Karpas-422 (cell line): ENCODE measurements around the gene UTF1. TPM values are rescaled to one million over a fixed set of nuclear protein-coding genes. Genes with fewer than 3 reads are reported as not detected.

Experiments used
- DNase-seq: peaks from one replicate; pipeline ENCODE4 v3.0.0-alpha.2; 2015
- H2AFZ ChIP-seq: fragments of 200-600 bp; sonication (generic); 2 replicates; pipeline ENCODE4 v1.6.1; 2014; ENCODE audit warnings: antibody characterized with exemption, low read length, mixed read lengths
- H3K27ac ChIP-seq: fragments of 200-600 bp; sonication (generic); 2 replicates; pipeline ENCODE4 v1.5.1; 2014; ENCODE audit warnings: mild to moderate bottlenecking, low read length, moderate library complexity
- H3K27me3 ChIP-seq: fragments of 200-600 bp; sonication (generic); 2 replicates; pipeline ENCODE4 v1.6.1; 2014; ENCODE audit warnings: low read length, mixed read lengths
- H3K36me3 ChIP-seq: fragments of 200-600 bp; sonication (generic); 2 replicates; pipeline ENCODE4 v1.6.1; 2014; ENCODE audit warnings: low read length, mixed read lengths; ENCODE audit not compliant: insufficient read depth
- H3K4me1 ChIP-seq: fragments of 200-600 bp; sonication (generic); 2 replicates; pipeline ENCODE4 v1.6.1; 2014; ENCODE audit warnings: mild to moderate bottlenecking, low read length, mixed read lengths
- H3K4me2 ChIP-seq: fragments of 200-600 bp; sonication (generic); 2 replicates; pipeline ENCODE4 v1.6.1; 2014; ENCODE audit warnings: low read length, low read depth, mild to moderate bottlenecking; ENCODE audit not compliant: poor library complexity, severe bottlenecking
- H3K4me3 ChIP-seq: fragments of 200-600 bp; sonication (generic); 2 replicates; pipeline ENCODE4 v1.5.1; 2014; ENCODE audit warnings: mild to moderate bottlenecking, antibody characterized with exemption, low read length, mixed read lengths
- H3K79me2 ChIP-seq: fragments of 200-600 bp; sonication (generic); 2 replicates; pipeline ENCODE4 v1.6.1; 2014; ENCODE audit warnings: mild to moderate bottlenecking, low read length, mixed read lengths
- H3K9ac ChIP-seq: fragments of 200-600 bp; sonication (generic); 2 replicates; pipeline ENCODE4 v1.6.0; 2014; ENCODE audit warnings: low read length
- H3K9me2 ChIP-seq: fragments of 200-600 bp; sonication (generic), shearing (Covaris generic); replicated peaks from 2 replicates; pipeline ENCODE4 v1.6.0; 2014; ENCODE audit warnings: mild to moderate bottlenecking, low read length, moderate library complexity; ENCODE audit not compliant: insufficient read depth
- H3K9me3 ChIP-seq: fragments of 300-700, 200-600 bp; sonication (generic); 2 replicates; pipeline ENCODE4 v1.6.1; 2014; ENCODE audit warnings: low read length, mixed read lengths
- H4K20me1 ChIP-seq: fragments of 200-600 bp; sonication (generic); 2 replicates; pipeline ENCODE4 v1.6.1; 2014; ENCODE audit warnings: mild to moderate bottlenecking, antibody characterized with exemption, low read length, low read depth; ENCODE audit not compliant: insufficient read depth
- total RNA-seq: library from RNA; depleted of rRNA; stranded (reverse); fragments of >200 nt; shearing (Covaris generic); gene quantifications from 2 replicates; pipeline ENCODE4 v1.2.3, GENCODE V29; 2014; ENCODE audit warnings: low replicate concordance

UTF1 gene
- total RNA-seq, 1 experiment from 2014 or later = not detected

GRCh38 chr10:133249094-133249780 is 19.2 kb downstream of the UTF1 start:
- Histone ChIP-seq H2AFZ (no peak overlapping the region), H3K27ac (no peak overlapping the region), H3K9ac (no peak overlapping the region), H3K4me2 (no peak overlapping the region), H3K4me3 (no peak overlapping the region), H3K9me3 (no peaks in the 10 kb centered on the region), H3K36me3 (no peaks in the 10 kb centered on the region), H3K27me3 (no peaks in the 10 kb centered on the region), H3K9me2 (no peaks in the 10 kb centered on the region), H3K4me1 (no peaks in the 10 kb centered on the region), H4K20me1 (no peaks in the 10 kb centered on the region), H3K79me2 (no peaks in the 10 kb centered on the region)
- DNase-seq = no peak

DNA sequence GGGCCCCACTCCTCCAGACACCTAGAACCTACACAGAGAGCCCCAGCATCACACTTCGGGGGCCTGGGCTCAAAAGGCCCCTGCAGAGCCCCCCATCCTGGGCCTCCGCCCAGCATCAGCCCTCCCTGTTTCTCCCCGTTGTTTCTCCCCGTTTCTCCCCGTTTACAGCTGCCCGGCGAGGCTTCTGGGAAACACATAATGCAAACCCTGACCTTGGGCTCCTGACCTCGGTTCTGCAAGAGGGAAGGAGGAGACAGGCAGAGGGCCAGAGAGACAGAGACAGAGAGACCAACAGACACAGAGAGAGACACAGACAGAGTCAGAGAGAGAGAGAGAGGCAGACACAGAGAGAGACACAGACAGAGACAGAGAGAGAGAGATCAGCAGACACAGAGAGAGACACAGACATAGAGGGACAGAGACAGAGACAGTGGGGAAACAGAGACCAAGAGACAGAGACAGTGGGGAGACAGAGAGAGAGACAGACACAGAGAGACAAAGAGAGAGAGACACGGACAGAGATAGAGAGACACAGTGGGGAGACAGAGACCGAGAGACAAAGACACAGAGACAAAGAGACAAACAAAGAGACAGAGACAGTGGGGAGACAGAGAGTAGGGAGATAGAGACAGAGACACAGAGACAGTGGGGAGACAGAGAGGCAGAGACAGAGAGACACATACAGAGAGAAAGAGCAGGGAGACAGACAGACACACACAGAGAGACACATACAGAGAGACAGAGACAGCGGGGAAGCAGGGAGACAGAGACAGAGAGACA is 20.1 kb downstream of the UTF1 start:
- Histone ChIP-seq H3K27me3 (no peaks in the 10 kb centered on the region), H3K4me2 (no peak overlapping the region), H3K79me2 (no peaks in the 10 kb centered on the region), H3K9me3 (no peaks in the 10 kb centered on the region), H4K20me1 (no peaks in the 10 kb centered on the region), H3K4me1 (no peaks in the 10 kb centered on the region), H3K27ac (no peak overlapping the region), H3K36me3 (no peaks in the 10 kb centered on the region), H3K4me3 (no peak overlapping the region), H2AFZ (no peak overlapping the region), H3K9me2 (no peaks in the 10 kb centered on the region), H3K9ac (no peak overlapping the region)
- DNase-seq = no peak

DNA sequence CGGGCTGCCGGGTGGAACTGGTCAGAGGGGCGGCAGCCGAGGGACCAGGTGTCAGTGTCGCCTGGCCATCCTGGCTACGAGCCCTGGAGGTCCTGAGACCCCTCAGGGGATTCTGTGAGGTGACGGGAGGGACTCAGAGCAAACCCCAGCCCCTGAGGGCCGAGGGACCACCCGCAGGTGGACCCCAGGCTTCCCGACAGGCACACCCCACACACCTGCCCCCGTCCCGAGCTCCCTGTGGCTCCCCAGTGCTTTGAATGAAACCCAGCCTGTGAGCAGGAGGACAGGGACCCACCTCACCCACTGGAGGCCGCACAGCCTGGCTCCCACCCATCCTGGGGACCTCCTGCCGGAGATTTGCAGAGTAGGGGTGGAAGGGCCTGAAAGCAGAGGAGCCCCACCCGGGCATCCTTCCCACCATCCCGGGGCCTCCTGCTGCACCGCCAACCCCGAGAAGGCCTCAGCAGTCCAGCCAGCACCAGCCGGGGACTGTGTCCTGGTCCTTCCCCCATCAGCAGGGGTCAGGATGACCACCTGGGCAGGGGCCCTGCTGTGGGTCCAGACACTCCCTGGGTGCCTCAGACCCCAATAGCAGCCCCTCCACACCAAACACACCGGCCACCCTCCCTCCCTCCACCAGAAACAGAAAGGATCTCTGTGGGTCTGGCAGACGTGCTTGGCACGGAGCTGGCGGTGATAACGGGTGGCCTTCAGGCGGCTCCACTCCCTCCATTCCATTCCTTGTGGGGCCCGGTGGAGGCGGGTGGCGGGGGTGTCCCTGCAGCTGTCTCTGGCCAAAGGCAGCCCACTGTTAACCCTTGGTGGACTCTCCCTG is 21.6 kb downstream of the UTF1 start:
- Histone ChIP-seq H4K20me1 (no peaks in the 10 kb centered on the region), H3K9me3 (no peaks in the 10 kb centered on the region), H3K9me2 (no peaks in the 10 kb centered on the region), H3K27me3 (no peaks in the 10 kb centered on the region), H3K36me3 (no peaks in the 10 kb centered on the region), H3K4me2 (no peak overlapping the region), H3K9ac (no peak overlapping the region), H3K4me1 (no peaks in the 10 kb centered on the region), H3K27ac (no peak overlapping the region), H2AFZ (no peak overlapping the region), H3K4me3 (no peak overlapping the region), H3K79me2 (no peaks in the 10 kb centered on the region)
- DNase-seq = no peak

DNA sequence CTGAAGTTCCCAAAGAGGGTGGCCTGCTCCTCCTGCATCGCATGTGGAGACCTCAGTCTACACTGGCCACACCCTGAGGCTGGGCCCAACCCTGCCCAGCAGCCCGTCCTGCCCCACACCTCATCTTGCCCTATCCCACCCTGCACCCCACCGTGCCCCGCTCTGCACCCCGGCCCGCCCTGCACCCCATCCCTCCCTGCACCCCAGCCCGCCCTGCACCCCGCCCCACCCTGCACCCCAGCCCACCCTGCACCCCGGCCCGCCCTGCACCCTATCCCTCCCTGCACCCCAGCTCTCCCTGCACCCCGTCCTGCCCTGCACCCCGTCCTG is 22.2 kb downstream of the UTF1 start:
- no peak overlapping the region for H3K4me2 ChIP-seq
- no peaks in the 10 kb centered on the region for H3K9me3 ChIP-seq
- H3K4me1 ChIP-seq = peaks cover 2% of the 10 kb centered on the region
- no peaks in the 10 kb centered on the region for H4K20me1 ChIP-seq
- no peak overlapping the region for H3K4me3 ChIP-seq
- DNase-seq = no peak
- H3K36me3 ChIP-seq = no peaks in the 10 kb centered on the region
- H3K9me2 ChIP-seq = no peaks in the 10 kb centered on the region
- H3K79me2 ChIP-seq = no peaks in the 10 kb centered on the region
- H2AFZ ChIP-seq = no peak overlapping the region
- H3K27me3 ChIP-seq = no peaks in the 10 kb centered on the region
- H3K9ac ChIP-seq = no peak overlapping the region
- H3K27ac ChIP-seq = no peak overlapping the region

DNA sequence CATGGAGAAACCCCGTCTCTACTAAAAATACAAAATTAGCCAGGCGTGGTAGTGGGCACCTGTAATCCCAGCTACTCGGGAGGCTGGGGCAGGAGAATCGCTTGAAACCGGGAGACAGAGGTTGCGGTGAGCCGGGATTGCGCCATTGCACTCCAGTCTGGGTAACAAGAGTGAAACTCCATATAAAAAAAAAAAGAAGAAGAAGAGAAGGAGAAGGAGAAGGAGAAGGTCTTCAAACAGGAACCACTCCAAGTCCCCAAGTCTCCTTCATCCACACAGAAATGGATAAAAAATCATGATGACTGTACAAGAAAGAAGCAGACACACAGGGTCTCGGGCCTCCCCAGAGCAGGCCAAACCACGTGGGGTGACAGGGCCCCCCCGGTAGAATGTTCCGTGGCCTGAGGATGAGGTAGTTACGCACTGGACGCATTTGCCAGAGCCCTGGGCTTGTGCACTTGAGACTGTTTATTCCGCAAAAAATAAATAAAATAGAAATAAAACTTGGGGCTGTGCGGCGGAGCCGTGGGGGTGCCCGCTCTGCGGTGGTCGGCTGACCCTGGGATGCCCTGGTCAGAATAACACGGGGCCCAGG is 23.4 kb downstream of the UTF1 start:
- Histone ChIP-seq H4K20me1 (no peaks in the 10 kb centered on the region), H3K4me2 (no peak overlapping the region), H3K4me3 (no peak overlapping the region), H3K9ac (no peak overlapping the region), H3K4me1 (peaks cover 15% of the 10 kb centered on the region), H3K27me3 (no peaks in the 10 kb centered on the region), H2AFZ (no peak overlapping the region), H3K79me2 (no peaks in the 10 kb centered on the region), H3K9me3 (no peaks in the 10 kb centered on the region), H3K27ac (no peak overlapping the region), H3K9me2 (no peaks in the 10 kb centered on the region), H3K36me3 (no peaks in the 10 kb centered on the region)
- no peak for DNase-seq

DNA sequence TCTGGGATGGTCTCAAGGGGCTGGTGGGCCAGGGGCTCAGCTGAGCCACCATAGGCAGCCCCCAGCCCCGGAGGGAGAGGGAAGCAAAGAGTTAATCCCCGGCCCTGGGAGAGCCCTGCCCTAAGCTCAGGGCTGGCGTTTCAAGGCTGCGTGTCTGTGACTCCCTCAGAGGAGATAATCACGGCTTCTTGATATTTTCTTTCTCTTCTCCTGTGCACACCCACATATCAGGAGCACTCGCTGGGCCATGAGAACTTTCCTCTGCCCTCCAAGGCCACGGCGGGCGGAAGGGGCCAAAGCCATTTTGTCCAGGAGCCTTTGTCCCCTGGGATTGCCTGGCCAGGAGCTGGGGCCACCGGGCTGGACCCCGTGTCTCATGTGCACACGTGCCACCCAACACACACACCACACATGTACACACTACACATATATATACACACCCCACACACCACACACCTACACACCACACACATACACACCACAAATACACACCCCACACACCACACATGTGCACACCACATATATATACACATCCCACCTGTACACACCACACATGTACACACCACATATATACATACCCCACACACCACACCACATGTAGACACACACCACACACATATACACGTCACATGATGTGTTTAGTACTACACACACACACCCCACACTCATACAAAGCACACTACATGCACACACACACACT is 24.6 kb downstream of the UTF1 start:
- Histone ChIP-seq H3K79me2 (no peaks in the 10 kb centered on the region), H3K9me3 (no peaks in the 10 kb centered on the region), H3K4me1 (peaks cover 26% of the 10 kb centered on the region), H3K4me2 (no peak overlapping the region), H4K20me1 (no peaks in the 10 kb centered on the region), H3K36me3 (no peaks in the 10 kb centered on the region), H3K9ac (no peak overlapping the region), H3K4me3 (no peak overlapping the region), H3K27me3 (no peaks in the 10 kb centered on the region), H3K27ac (no peak overlapping the region), H3K9me2 (no peaks in the 10 kb centered on the region), H2AFZ (no peak overlapping the region)
- DNase-seq = no peak

- no peak for DNase-seq
- no peak overlapping the region for H3K27ac ChIP-seq
- H3K4me3 ChIP-seq = no peak overlapping the region
- no peaks in the 10 kb centered on the region for H3K36me3 ChIP-seq
- H3K79me2 ChIP-seq = no peaks in the 10 kb centered on the region
- no peak overlapping the region for H3K4me2 ChIP-seq
- H4K20me1 ChIP-seq = no peaks in the 10 kb centered on the region
- H3K9me3 ChIP-seq = no peaks in the 10 kb centered on the region
- no peaks in the 10 kb centered on the region for H3K27me3 ChIP-seq
- H3K4me1 ChIP-seq = peaks cover 26% of the 10 kb centered on the region
- H2AFZ ChIP-seq = no peak overlapping the region
- no peaks in the 10 kb centered on the region for H3K9me2 ChIP-seq
- no peak overlapping the region for H3K9ac ChIP-seq
Measured at GRCh38 chr10:133255323-133255722, 25.3 kb downstream of the UTF1 start.
